GM10248 (cell line): ENCODE data around the gene CHST8.

Experiments used
- CTCF ChIA-PET: fragments of 300-600 bp; sonication (Branson Sonifier 250); formaldehyde crosslinking; extraction: SDS; loops from one replicate; lab custom pipeline; 2021; ENCODE audit warnings: antibody characterized with exemption; lab: Yijun Ruan, JAX
- POLR2A ChIA-PET: fragments of 350-650 bp; sonication (Branson Sonifier 250); formaldehyde crosslinking; extraction: SDS; loops from one replicate; lab custom pipeline; 2020; ENCODE audit warnings: antibody characterized with exemption; lab: Yijun Ruan, JAX
- DNase-seq: peaks from one replicate; pipeline ENCODE4 v3.0.0; 2012; ENCODE audit errors: extremely low spot score
- TF ChIP-seq, protein P1 (sequence below): IDR thresholded peaks from 2 replicates; pipeline ENCODE4 v1.5.1; 2012; ENCODE audit warnings: mild to moderate bottlenecking, low read depth; ENCODE audit errors: extremely low read depth, missing control alignments, control extremely low read depth

Gene CHST8

DNA sequence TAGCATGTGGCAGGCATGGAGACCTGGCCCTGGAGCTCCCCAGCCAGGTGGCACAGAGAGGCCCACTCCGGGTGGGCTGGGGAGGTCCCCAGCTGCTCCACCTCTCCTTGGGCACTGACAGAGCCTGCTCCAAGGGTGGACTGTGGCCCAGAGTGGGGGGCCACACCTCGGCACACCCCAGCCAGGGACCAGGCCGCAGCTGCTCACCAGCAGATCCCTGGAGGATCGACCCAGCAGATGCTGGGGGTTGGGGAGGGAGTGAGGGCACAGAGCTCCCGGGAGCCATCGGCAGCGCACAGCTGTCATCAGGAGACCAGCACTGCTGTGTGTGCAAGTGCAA, 102.9 kb downstream of the CHST8 start:
- TF ChIP-seq, protein P1, sequence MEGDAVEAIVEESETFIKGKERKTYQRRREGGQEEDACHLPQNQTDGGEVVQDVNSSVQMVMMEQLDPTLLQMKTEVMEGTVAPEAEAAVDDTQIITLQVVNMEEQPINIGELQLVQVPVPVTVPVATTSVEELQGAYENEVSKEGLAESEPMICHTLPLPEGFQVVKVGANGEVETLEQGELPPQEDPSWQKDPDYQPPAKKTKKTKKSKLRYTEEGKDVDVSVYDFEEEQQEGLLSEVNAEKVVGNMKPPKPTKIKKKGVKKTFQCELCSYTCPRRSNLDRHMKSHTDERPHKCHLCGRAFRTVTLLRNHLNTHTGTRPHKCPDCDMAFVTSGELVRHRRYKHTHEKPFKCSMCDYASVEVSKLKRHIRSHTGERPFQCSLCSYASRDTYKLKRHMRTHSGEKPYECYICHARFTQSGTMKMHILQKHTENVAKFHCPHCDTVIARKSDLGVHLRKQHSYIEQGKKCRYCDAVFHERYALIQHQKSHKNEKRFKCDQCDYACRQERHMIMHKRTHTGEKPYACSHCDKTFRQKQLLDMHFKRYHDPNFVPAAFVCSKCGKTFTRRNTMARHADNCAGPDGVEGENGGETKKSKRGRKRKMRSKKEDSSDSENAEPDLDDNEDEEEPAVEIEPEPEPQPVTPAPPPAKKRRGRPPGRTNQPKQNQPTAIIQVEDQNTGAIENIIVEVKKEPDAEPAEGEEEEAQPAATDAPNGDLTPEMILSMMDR: no peak
- POLR2A ChIA-PET: no interaction called here
- CTCF ChIA-PET: no interaction called here

DNA sequence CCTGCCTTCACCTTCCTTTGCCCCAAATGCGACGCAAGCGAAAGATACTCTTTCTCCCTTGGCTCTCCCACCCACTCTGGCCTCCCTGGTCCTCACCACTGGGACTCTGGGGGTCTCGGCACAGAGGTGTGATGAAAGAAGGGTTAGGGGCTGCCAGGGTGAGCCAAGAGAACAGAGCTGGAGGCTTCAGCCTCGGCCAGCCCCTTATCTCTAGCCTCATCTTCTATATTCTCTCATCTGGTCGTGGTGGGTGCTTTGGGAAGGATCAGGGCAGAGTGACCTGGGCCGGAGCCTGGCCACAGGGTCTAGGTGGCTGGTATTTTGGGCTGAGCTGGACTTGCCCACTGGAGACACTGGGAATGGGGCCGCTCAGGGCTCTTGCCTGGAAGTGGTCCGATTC, 103.8 kb downstream of the CHST8 start:
- CTCF ChIA-PET: no interaction called here
- TF ChIP-seq, protein P1: no peak
- no peak for DNase-seq
- POLR2A ChIA-PET: interaction anchor here (0.5 kb wide), 1 partner anchor 111 kb away, joined by 3 read pairs; no protein-coding TSS in a partner anchor

More for the DNA sequence above, 102.9 kb downstream of the CHST8 start:
- DNase-seq: no peak

DNA sequence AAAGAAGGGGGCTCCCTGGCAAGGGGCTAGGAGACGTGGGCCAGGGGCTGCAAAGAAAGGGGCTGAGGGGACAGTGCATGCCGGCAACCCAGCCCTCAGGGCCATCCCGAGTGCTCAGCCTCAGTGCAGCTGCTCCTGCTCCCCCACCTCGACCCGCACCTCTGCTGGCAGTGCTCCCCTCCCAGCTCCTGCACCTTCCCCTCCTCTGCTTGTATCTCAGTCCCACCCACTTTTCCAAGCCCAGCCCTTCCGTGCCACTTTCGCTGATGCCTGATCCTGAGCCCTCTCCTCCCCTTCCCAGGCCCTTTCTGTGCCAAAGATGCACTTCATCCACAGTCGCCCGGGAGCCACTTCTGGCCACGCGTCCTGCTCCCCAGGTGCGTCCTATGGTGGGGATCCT, 105.0 kb downstream of the CHST8 start:
- CTCF ChIA-PET: no interaction called here
- TF ChIP-seq, protein P1: no peak
- no peak for DNase-seq
- POLR2A ChIA-PET: no interaction called here

DNA sequence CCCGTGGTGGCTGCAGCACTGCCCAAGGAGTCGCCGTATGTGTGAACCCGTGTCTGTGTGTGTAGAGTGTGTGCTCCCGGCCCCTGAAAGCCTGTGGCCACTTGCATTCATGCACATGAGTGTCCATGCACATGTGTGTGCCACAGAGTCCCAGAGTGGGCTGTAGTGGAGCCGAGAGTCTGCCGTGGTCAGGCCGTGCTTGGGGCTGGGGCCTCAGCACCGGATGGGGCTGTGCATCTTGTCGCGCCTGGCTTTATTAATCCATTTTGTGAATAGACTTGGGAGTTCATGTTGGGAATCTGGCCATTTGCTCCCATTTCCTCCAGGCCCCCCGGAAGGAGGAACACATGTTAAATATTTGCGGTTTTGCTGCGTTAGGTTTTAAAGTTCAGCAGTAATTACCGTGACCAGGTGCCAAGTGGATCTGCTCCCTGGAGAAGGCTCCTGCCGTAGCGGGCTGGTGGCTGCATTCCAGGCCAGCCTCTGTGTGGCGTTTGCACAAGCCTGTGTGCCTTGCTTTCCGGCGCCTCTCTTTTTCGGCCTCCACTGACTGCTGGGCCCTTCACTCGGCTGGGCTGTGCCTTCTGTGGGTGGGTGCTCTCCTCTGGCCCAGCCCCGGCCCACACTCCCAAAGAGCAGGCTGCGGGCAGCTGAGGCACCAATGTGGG, 105.7 kb downstream of the CHST8 start:
- ChIA-PET CTCF (no interaction called here), POLR2A (no interaction called here)

DNA sequence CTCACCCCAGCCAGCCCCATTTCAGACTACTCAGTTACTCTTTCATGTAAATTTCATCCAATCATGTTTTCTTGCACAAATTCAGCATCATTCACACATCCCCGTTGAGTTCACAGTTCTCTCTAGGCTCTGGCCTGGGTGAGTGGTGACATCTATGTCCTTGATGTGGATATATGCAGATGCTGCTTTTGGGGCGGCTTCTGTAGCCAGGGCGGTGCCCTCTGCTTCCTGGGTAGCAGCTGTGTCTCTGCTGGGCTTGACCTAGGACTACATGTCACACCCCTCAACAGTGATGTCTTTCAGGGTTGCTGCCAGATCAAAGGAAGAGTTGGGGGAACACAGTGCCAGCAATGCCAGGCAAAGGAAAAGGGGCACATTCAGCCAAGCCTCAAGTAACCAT, 106.4 kb downstream of the CHST8 start:
- TF ChIP-seq, protein P1: no peak
- DNase-seq: no peak
- ChIA-PET CTCF (no interaction called here), POLR2A (no interaction called here)

More for the DNA sequence above, 105.7 kb downstream of the CHST8 start:
- TF ChIP-seq, protein P1: no peak
- DNase-seq: no peak

DNA sequence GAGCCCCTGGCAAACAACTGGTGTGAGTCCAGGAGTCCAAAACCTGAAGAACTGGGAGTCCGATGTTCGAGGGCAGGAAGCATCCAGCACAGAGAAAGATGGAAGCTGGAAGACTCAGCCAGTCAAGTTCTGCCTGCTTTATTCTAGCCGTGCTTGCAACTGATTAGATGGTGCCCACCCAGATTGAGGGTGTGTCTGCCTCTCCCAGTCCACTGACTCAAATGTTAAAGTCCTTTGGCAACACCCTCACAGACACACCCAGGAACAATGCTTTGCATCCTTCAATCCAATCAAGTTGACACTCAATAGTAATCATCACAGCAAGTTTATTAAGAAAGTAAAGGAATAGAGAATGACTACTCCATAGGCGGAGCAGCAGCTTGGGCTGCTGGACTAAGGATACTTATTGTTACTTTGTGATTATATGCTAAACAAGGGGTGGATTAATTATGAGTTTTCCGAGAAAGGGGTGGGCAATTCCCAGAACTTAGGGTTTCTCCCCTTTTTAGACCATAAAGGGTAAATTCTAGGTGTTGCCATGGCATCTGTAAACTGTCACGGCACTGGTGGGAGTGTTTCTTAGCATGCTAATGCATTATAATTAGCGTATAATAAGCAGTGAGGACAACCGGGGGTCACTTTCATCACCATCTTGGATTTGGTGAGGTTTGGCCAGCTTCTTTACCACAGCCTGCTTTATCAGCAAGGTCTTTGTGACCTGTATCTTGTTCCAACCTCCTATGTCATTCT, 109.3 kb downstream of the CHST8 start:
- DNase-seq: no peak
- ChIA-PET POLR2A (no interaction called here), CTCF (no interaction called here)
- TF ChIP-seq, protein P1: no peak
